GM13976 (cell line): ENCODE results near the gene DNAJC21.

Experiments used
- DNase-seq: peaks from one replicate; pipeline ENCODE4 v3.0.0; 2012; ENCODE audit warnings: low spot score
- CTCF ChIP-seq: IDR thresholded peaks from 2 replicates; pipeline ENCODE4 v1.5.1; 2012; ENCODE audit warnings: borderline replicate concordance, mild to moderate bottlenecking; ENCODE audit not compliant: insufficient read depth; ENCODE audit errors: extremely low read depth, missing control alignments, control extremely low read depth
- in situ Hi-C: fragments of 300-500 bp; cut with MboI; formaldehyde crosslinking; loops from one replicate; pipeline ENCODE4 v1.12.0; 2022; ENCODE audit warnings: low sequenced_read_pairs, mixed read lengths, inconsistent platforms; ENCODE audit not compliant: unreplicated experiment

The DNAJC21 gene

GRCh38 chr5:34903260-34903659 is 26.1 kb upstream of the DNAJC21 start:
- TF ChIP-seq CTCF: no peak
- no peak for DNase-seq
- in situ Hi-C loops: no loop called here

DNA sequence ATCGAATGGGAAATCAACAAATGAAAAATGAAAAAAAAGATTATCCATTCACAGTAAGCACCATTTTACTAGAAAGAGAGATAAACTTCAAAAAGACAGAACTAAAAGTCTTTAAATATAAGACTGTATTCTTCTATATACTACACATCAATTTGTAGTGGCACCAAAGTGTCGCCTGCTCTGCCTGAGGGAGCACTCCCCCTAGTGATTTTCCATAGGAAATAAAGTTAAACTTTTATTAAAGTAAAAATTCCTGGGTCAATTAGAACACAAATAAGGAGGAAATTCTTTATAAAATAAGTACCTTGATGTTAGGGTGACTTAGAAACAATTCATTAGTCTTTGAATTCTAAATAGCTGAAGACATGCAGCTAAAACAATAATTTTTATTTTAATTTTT is 23.8 kb upstream of the DNAJC21 start:
- TF ChIP-seq CTCF: no peak
- DNase-seq: no peak
- in situ Hi-C loops: no loop called here

DNA sequence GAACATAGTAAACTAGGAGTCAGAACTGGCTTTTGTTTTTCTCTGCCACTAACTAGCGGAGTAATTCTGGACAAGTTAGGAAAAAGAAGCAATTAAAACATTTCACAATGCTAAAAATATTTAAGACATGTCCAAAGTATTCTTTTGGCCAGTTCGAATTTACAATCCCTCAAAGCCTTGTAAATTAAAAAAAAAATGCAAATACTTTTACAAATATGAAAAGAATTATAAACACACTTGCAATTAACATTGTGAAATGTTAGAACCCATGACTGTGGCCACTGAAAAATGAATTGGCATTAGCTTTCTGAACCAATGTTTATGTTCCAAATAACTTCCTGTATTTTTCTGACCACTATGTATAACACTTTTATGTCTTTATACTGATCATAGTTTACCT is 16.3 kb upstream of the DNAJC21 start:
- DNase-seq: no peak
- TF ChIP-seq CTCF: no peak
- in situ Hi-C loops: no loop called here

DNA sequence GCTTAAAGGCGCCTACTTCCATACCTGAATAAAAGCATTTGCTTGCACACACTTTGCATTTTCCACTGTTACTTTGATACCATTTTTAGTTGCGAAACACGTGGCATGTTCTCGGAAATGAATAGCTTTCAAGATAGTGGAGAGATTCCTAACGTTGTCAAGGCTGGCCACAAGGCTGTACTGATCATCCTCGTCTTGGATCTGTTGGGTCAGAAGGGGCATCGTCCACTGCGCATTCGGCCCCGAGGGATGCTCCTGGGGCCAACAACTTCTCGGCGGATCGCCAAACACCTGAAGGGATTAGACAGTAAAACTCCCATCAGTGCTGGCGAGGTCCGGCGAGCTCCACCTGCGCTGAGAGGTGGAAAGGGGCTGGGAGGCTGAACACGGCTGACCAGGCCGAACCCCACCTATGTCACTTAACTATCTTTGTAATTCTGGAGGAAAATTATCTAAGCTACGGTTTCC is 14.7 kb upstream of the DNAJC21 start:
- DNase-seq: peak; percentile 15
- TF ChIP-seq CTCF: no peak
- in situ Hi-C loops: no loop called here

DNA sequence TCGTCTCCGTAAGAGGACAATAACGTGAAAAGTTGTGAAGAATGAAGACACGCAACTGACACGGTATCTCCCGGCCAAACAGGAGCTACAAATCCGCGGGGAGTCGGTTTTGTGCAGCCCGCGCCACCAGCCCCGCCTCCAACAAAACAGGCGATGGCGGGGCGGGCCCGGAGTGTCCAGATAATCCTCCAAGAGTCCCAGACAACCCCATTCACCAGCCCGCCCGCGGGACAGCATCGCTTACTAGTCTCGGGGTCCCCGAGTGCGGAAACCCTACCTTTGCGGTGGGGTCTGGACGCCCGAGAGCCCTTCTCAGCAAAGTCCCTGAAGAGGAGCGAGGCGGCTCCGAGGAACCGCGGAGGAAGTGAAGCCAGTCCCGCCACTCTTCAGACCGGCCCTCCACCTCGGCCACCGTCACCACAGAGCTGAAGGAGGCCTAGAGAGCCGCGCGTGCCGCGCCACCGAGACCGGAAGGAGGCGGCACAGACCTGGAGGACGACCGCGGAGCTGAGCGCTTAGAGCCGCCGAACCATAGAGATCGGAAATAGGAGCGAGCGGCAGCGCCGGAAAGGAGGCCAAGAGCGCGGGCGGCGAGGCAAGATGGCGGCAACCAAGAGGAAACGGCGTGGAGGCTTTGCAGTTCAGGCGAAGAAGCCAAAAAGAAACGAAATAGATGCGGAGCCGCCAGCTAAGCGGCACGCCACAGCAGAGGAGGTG is 14.1 kb upstream of the DNAJC21 start, which contains the start of the genes BRIX1 and RAD1:
TSS of gene BRIX1 (plus strand) at position 573 of the 717 bp plus-strand sequence. CDS start at position 601, 28 bp downstream.
TSS of gene RAD1 (minus strand) at position 366 of the 717 bp plus-strand sequence. CDS start 612 bp downstream, outside the sequence.
- DNase-seq: peak; percentile 94
- in situ Hi-C loops: no loop called here
- peak; percentile 27 for TF ChIP-seq CTCF

DNA sequence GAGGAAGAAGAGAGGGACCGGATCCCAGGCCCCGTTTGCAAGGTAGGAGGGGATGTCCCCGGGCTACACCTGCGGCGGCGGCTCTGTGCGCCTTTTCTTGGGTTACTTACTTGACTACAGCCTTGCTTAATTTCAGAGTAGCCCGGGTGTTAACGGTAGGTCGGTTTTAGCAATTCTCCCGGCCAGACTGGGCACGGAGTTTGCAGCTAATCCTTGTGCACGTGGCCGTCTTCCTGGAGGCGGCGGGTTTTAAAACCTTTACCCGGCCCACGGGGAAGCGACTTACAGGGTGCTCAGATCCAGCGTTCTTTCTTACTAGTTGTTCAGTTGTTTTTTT is 13.5 kb upstream of the DNAJC21 start:
- in situ Hi-C loops: no loop called here
- DNase-seq: no peak
- no peak for TF ChIP-seq CTCF

- in situ Hi-C loops: no loop called here
- DNase-seq: no peak
- TF ChIP-seq CTCF: no peak
Observed at GRCh38 chr5:34916518-34916917, 12.8 kb upstream of the DNAJC21 start.
